ENCODE data around the gene G6PC3.

Gene G6PC3

GRCh38 chr17:44075598-44076293 lies 5.2 kb downstream of the G6PC3 start:
- Histone ChIP-seq H3K9ac (ENCODE audit: low read length) (no peak overlapping the region), H3K9me3 (ENCODE audit: control insufficient read depth, insufficient read depth, low read depth, low read length) (no peaks in the 10 kb centered on the region), H3K4me1 (ENCODE audit: control insufficient read depth, insufficient read depth, low read length) (peaks cover 12% of the 10 kb centered on the region), H3K27ac (ENCODE audit: low read depth, low read length) (no peak overlapping the region), H3K27me3 (ENCODE audit: control insufficient read depth, insufficient read depth, low read length) (no peaks in the 10 kb centered on the region), H3K36me3 (ENCODE audit: control insufficient read depth, insufficient read depth, low read length) (peaks cover 67% of the 10 kb centered on the region), H3K4me3 (ENCODE audit: low read depth, low read length) (no peak overlapping the region)

DNA sequence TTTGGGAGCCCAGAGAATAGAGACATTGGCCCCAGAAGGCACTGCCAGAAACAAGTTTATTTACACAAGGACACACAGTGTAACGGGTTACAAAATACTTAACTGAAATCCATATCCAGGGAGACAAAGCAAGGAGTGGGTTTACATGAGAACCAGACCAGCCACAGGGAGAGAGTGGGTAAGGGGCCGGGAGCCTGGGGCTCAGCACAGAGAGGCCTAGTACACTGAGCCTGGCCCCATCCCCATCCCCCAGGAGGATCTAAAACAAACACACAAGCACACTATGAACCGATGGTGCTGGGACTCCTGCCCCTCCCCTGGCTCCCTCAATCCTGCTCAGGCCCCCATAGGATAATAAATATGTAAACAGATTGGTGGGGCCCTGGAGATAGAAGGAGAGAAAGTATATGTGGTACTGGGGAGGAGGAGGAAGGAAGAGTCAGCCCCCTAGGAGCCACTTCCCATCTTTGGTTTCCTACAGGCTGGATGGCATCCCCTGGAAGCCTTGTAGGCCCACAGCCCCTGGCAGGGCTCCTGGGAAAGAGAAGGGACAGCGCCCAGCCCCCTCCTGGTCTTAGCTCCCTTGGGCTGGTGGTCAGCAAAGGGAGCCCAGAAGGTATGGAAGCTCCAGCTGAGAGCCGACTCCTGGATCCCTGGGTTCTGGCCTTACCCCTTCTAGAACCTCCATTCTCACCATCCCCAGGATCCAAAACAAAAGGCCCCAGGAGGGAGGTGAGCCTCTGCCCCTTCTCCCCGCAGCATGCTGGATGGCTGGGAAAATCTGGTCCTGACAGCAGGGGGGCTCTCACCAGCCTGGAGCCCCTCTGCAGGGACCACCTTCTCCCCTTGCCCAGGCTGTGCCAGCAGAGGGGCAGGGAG lies 6.4 kb downstream of the G6PC3 start:
- H3K27me3 ChIP-seq (ENCODE audit: control insufficient read depth, insufficient read depth, low read length): no peaks in the 10 kb centered on the region
- no peak overlapping the region for H3K9ac ChIP-seq (ENCODE audit: low read length)
- no peaks in the 10 kb centered on the region for H3K9me3 ChIP-seq (ENCODE audit: control insufficient read depth, insufficient read depth, low read depth, low read length)
- no peak overlapping the region for H3K4me3 ChIP-seq (ENCODE audit: low read depth, low read length)
- H3K27ac ChIP-seq (ENCODE audit: low read depth, low read length): no peak overlapping the region
- H3K4me1 ChIP-seq (ENCODE audit: control insufficient read depth, insufficient read depth, low read length): peaks cover 6% of the 10 kb centered on the region
- peaks cover 74% of the 10 kb centered on the region for H3K36me3 ChIP-seq (ENCODE audit: control insufficient read depth, insufficient read depth, low read length)

DNA sequence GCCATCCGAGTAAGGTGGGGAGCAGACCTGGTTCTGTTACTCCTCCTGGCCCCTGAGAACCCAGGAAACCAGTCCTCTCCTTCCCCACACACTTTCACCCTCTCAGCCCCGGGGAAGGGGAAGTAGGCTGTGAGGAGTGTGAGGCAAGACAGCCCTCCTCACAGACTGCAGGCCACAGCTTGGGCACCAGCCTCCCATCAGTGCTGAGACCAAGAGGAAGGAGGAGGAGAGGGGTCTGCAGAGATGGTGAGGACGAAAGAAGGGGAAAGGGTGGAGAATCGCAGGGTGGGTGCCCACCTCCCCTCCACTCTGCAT lies 7.0 kb downstream of the G6PC3 start:
- Histone ChIP-seq H3K36me3 (ENCODE audit: control insufficient read depth, insufficient read depth, low read length) (peaks cover 80% of the 10 kb centered on the region), H3K27ac (ENCODE audit: low read depth, low read length) (no peak overlapping the region), H3K9ac (ENCODE audit: low read length) (no peak overlapping the region), H3K4me1 (ENCODE audit: control insufficient read depth, insufficient read depth, low read length) (peaks cover 4% of the 10 kb centered on the region; the same call in 1 of the 2 replicates), H3K27me3 (ENCODE audit: control insufficient read depth, insufficient read depth, low read length) (no peaks in the 10 kb centered on the region), H3K9me3 (ENCODE audit: control insufficient read depth, insufficient read depth, low read depth, low read length) (no peaks in the 10 kb centered on the region), H3K4me3 (ENCODE audit: low read depth, low read length) (no peak overlapping the region)

DNA sequence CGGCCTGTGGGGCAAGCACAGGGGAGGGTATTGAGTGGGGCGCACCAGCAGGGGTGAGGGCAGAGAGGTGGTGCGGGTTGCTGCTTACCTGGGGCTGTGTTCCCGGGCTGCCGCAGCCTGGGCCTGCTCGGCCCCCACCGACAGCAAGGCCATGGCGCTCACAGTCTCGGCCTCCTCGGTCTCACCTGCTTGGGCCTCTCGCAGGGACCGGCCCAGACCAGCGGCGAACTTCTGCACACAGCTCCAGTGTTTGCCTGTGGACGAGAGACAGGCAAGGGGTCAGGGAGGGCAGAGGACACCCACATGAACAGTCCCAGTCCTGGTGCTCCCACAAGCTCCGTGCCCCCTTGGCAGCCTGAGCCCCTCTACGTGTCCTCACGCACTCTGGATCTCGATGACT lies 7.9 kb downstream of the G6PC3 start:
- peaks cover 4% of the 10 kb centered on the region; the same call in 1 of the 2 replicates for H3K4me1 ChIP-seq (ENCODE audit: control insufficient read depth, insufficient read depth, low read length)
- H3K4me3 ChIP-seq (ENCODE audit: low read depth, low read length): no peak overlapping the region
- no peak overlapping the region for H3K27ac ChIP-seq (ENCODE audit: low read depth, low read length)
- H3K9me3 ChIP-seq (ENCODE audit: control insufficient read depth, insufficient read depth, low read depth, low read length): no peaks in the 10 kb centered on the region
- H3K36me3 ChIP-seq (ENCODE audit: control insufficient read depth, insufficient read depth, low read length): peaks cover 89% of the 10 kb centered on the region
- H3K9ac ChIP-seq (ENCODE audit: low read length): no peak overlapping the region
- H3K27me3 ChIP-seq (ENCODE audit: control insufficient read depth, insufficient read depth, low read length): no peaks in the 10 kb centered on the region

DNA sequence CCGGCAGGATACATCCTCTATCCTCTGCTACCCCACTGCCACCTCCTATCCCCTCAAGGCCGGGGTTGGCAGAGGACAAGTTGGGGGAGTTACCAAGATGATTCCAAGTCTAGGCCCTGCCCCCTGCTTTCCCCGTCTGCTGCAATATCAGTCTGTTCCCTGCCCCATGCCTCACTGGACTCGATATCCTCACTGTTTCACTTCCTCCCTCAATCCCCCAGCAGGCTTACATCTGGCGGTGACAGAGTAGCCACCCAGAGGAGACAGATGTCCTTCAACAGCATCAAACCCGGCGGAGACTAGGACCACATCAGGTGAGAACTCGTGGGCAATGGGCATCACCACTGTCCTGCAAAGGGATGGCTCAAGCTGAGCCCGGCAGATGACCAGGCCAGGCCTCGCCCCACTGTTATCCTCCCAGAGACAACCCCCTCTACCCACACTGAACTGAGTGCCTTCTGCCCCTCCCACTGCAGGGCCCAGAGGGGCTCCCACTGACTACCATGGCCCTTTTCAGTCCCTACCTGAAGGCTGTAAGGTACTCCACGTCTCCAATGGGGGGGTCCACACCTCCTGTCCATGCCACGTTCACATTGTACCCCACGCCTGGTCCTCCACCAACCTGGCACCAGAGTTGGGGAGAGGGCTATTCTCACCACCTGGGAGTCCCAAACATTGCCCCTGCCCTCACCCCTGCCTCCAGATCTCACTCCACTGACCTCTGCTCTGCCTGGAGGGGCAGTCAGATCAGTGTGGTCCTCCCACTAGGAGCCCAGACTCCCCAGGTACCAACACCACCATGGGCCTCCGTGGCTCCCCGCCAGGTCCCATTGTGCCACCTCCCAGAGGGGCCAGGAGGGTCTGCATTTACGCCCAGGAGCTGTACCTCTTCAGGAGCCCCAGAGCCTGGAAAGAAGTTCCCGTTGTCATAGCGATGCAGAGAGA lies 9.6 kb downstream of the G6PC3 start:
- Histone ChIP-seq H3K4me3 (ENCODE audit: low read depth, low read length) (no peak overlapping the region), H3K9ac (ENCODE audit: low read length) (no peak overlapping the region), H3K9me3 (ENCODE audit: control insufficient read depth, insufficient read depth, low read depth, low read length) (no peaks in the 10 kb centered on the region), H3K4me1 (ENCODE audit: control insufficient read depth, insufficient read depth, low read length) (peaks cover 17% of the 10 kb centered on the region; the same call in 1 of the 2 replicates), H3K36me3 (ENCODE audit: control insufficient read depth, insufficient read depth, low read length) (peaks cover 89% of the 10 kb centered on the region), H3K27me3 (ENCODE audit: control insufficient read depth, insufficient read depth, low read length) (no peaks in the 10 kb centered on the region), H3K27ac (ENCODE audit: low read depth, low read length) (no peak overlapping the region)

GRCh38 chr17:44081681-44082080 lies 11.1 kb downstream of the G6PC3 start:
- H3K36me3 ChIP-seq (ENCODE audit: control insufficient read depth, insufficient read depth, low read length): peaks cover 78% of the 10 kb centered on the region
- no peak overlapping the region for H3K4me3 ChIP-seq (ENCODE audit: low read depth, low read length)
- H3K27ac ChIP-seq (ENCODE audit: low read depth, low read length): no peak overlapping the region
- no peak overlapping the region for H3K9ac ChIP-seq (ENCODE audit: low read length)
- H3K27me3 ChIP-seq (ENCODE audit: control insufficient read depth, insufficient read depth, low read length): no peaks in the 10 kb centered on the region
- peaks cover 27% of the 10 kb centered on the region for H3K4me1 ChIP-seq (ENCODE audit: control insufficient read depth, insufficient read depth, low read length)
- no peaks in the 10 kb centered on the region for H3K9me3 ChIP-seq (ENCODE audit: control insufficient read depth, insufficient read depth, low read depth, low read length)

GRCh38 chr17:44082256-44082927 lies 11.9 kb downstream of the G6PC3 start:
- H3K36me3 ChIP-seq (ENCODE audit: control insufficient read depth, insufficient read depth, low read length): peaks cover 70% of the 10 kb centered on the region
- H3K27me3 ChIP-seq (ENCODE audit: control insufficient read depth, insufficient read depth, low read length): no peaks in the 10 kb centered on the region
- H3K9me3 ChIP-seq (ENCODE audit: control insufficient read depth, insufficient read depth, low read depth, low read length): no peaks in the 10 kb centered on the region
- no peak overlapping the region for H3K27ac ChIP-seq (ENCODE audit: low read depth, low read length)
- H3K4me3 ChIP-seq (ENCODE audit: low read depth, low read length): no peak overlapping the region
- H3K4me1 ChIP-seq (ENCODE audit: control insufficient read depth, insufficient read depth, low read length): peaks cover 32% of the 10 kb centered on the region
- H3K9ac ChIP-seq (ENCODE audit: low read length): no peak overlapping the region

- H3K27me3 ChIP-seq (ENCODE audit: control insufficient read depth, insufficient read depth, low read length): no peaks in the 10 kb centered on the region
- H3K4me3 ChIP-seq (ENCODE audit: low read depth, low read length): no peak overlapping the region
- H3K9ac ChIP-seq (ENCODE audit: low read length): no peak overlapping the region
- peaks cover 61% of the 10 kb centered on the region for H3K36me3 ChIP-seq (ENCODE audit: control insufficient read depth, insufficient read depth, low read length)
- H3K4me1 ChIP-seq (ENCODE audit: control insufficient read depth, insufficient read depth, low read length): peaks cover 36% of the 10 kb centered on the region
- no peak overlapping the region for H3K27ac ChIP-seq (ENCODE audit: low read depth, low read length)
- H3K9me3 ChIP-seq (ENCODE audit: control insufficient read depth, insufficient read depth, low read depth, low read length): no peaks in the 10 kb centered on the region
These were observed 12.8 kb downstream of the G6PC3 start for GRCh38 chr17:44083250-44083849.

DNA sequence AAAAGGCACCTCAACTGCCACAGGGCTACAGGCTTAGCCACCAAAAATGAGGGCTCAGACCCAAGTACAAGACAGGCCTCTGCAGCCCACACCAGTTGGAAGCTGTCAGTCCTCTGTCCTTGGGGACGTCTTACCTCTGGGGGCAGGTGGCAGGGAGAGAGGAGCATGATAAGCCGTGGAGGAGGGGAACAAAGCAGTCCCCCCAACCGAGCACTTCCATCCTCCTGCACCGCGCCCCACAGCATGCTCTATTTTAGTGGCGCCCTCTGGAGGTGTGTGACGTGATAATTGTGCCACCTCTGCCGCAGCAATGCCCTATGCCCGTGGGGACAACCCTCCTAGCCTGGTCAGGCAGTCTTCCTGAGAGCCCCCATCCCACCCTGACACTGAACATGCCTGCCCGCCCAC lies 13.6 kb downstream of the G6PC3 start:
- H3K36me3 ChIP-seq (ENCODE audit: control insufficient read depth, insufficient read depth, low read length): peaks cover 59% of the 10 kb centered on the region
- H3K4me1 ChIP-seq (ENCODE audit: control insufficient read depth, insufficient read depth, low read length): peaks cover 42% of the 10 kb centered on the region
- no peak overlapping the region for H3K4me3 ChIP-seq (ENCODE audit: low read depth, low read length)
- no peaks in the 10 kb centered on the region for H3K27me3 ChIP-seq (ENCODE audit: control insufficient read depth, insufficient read depth, low read length)
- H3K27ac ChIP-seq (ENCODE audit: low read depth, low read length): no peak overlapping the region
- H3K9ac ChIP-seq (ENCODE audit: low read length): no peak overlapping the region
- no peaks in the 10 kb centered on the region for H3K9me3 ChIP-seq (ENCODE audit: control insufficient read depth, insufficient read depth, low read depth, low read length)

DNA sequence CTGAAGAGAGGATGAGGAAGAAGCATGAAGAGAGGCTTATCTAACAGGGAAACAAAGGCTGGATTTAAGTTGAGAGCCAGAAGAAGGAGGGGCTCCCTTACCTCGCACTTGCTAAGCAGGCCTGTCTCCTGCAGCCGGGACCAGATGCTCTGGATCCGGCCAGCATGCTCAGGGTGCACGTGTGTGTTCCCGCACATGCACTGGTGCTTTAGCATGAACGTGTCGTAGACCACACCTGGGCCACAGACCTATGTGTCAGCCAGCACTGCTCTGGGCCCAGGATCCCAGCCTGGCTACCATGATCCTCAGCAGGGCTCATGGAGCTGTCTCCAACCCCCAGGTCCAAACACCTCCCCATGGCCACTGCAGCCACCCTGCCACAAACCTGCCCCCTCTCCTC lies 14.4 kb downstream of the G6PC3 start:
- peaks cover 54% of the 10 kb centered on the region for H3K36me3 ChIP-seq (ENCODE audit: control insufficient read depth, insufficient read depth, low read length)
- peaks cover 42% of the 10 kb centered on the region for H3K4me1 ChIP-seq (ENCODE audit: control insufficient read depth, insufficient read depth, low read length)
- no peaks in the 10 kb centered on the region for H3K27me3 ChIP-seq (ENCODE audit: control insufficient read depth, insufficient read depth, low read length)
- H3K9me3 ChIP-seq (ENCODE audit: control insufficient read depth, insufficient read depth, low read depth, low read length): no peaks in the 10 kb centered on the region
- no peak overlapping the region for H3K9ac ChIP-seq (ENCODE audit: low read length)
- H3K27ac ChIP-seq (ENCODE audit: low read depth, low read length): no peak overlapping the region
- no peak overlapping the region for H3K4me3 ChIP-seq (ENCODE audit: low read depth, low read length)

Data from HUES6 (cell line).